SH-SY5Y (cell line): ENCODE data around the gene CFTR.

Source experiments
- GATA2 ChIP-seq: IDR thresholded peaks from 2 replicates; pipeline ENCODE4 v1.6.1; 2011; ENCODE audit warnings: mild to moderate bottlenecking, low read depth, low read length
- GATA3 ChIP-seq: IDR thresholded peaks from 2 replicates; pipeline ENCODE4 v1.6.1; 2011; ENCODE audit warnings: low read depth, mild to moderate bottlenecking, low read length, moderate library complexity

DNA sequence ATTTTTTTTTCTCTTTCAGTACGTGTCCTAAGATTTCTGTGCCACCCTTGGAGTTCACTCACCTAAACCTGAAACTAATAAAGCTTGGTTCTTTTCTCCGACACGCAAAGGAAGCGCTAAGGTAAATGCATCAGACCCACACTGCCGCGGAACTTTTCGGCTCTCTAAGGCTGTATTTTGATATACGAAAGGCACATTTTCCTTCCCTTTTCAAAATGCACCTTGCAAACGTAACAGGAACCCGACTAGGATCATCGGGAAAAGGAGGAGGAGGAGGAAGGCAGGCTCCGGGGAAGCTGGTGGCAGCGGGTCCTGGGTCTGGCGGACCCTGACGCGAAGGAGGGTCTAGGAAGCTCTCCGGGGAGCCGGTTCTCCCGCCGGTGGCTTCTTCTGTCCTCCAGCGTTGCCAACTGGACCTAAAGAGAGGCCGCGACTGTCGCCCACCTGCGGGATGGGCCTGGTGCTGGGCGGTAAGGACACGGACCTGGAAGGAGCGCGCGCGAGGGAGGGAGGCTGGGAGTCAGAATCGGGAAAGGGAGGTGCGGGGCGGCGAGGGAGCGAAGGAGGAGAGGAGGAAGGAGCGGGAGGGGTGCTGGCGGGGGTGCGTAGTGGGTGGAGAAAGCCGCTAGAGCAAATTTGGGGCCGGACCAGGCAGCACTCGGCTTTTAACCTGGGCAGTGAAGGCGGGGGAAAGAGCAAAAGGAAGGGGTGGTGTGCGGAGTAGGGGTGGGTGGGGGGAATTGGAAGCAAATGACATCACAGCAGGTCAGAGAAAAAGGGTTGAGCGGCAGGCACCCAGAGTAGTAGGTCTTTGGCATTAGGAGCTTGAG lies at the start of gene CFTR:
- no peak for TF ChIP-seq GATA2
- no peak for TF ChIP-seq GATA3
